GM19438 (cell line): ENCODE measurements around the gene PAQR3.

ENCODE experiments used
- ATAC-seq: cut with Tn5 transposase; IDR thresholded peaks from one replicate; pipeline ENCODE4 v1.9.1; 2021; ENCODE audit warnings: low read depth; ENCODE audit not compliant: unreplicated experiment

The PAQR3 gene

GRCh38 chr4:78863991-78864390 lies 75.2 kb downstream of the PAQR3 start:
- ATAC-seq = no peak

GRCh38 chr4:78863254-78863869 lies 75.9 kb downstream of the PAQR3 start:
- ATAC-seq = no peak

GRCh38 chr4:78862314-78862737 lies 76.9 kb downstream of the PAQR3 start:
- ATAC-seq = no peak
